Activated CD8-positive, alpha-beta memory T cell treated with anti-CD3 and anti-CD28 coated beads, Interleukin-2, amount 50 U/mL, for 24 hours (primary cell): ENCODE data around the gene GGNBP2.

ENCODE experiments used
- DNase-seq: peaks from one replicate; pipeline ENCODE4 v3.0.0-alpha.2; 2020; ENCODE audit errors: extremely low read depth

The GGNBP2 gene

DNA sequence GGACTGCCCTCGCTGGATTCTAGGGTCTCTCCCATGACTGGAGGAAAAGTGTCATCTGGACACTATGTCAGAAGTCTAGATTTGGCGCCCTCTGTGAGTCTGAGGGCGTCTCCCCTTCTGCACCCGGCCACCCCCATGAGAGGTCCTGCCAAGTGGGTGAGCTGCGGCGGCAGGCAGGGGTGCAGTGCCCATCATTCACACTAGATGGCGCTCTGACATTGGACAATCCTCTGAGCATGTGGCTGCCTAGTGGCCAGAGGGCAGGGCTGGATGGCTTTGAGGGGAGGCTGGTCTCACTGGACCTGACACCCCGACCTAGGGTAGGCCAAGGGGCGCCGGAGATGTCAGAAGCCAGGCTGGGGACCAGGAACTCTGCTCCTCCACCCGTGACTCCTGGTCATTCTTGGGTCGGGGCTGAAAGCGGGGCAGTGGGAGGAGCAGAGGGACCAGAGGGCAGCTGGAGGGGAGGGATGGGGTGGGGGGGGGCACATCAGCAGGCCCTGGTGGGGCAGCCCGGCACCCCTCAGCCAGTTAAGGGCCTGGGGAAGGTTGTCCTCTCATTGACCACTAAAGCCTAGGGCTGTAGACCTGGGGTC, 84.6 kb downstream of the GGNBP2 start:
- DNase-seq, result peak; percentile 54

DNA sequence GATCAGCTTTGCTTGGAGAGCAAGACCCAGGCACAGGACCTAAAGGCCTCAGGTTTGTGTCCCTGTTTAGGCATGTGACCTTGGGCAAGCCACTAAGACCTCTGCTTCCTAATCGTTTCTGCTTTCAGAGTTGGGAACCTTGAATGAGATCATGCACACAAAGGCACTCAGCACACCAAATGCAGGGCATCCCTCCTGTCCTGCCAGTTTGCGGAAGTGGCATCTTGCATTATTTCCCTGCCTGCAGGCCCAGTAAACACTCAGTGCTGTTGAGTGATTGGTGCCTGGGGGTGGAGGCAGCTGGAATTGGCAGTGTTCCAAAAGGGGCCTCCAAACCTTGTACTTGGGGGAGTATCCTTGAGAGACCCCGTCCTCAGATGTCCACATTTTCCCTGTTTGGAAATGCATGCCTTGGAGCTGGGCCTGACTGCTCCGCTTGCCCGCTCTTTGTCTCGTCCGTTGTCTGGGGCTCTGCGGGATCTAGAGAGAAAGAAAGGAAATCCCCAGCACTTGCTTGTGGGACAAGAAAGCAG, 85.3 kb downstream of the GGNBP2 start:
- DNase-seq, result no peak

DNA sequence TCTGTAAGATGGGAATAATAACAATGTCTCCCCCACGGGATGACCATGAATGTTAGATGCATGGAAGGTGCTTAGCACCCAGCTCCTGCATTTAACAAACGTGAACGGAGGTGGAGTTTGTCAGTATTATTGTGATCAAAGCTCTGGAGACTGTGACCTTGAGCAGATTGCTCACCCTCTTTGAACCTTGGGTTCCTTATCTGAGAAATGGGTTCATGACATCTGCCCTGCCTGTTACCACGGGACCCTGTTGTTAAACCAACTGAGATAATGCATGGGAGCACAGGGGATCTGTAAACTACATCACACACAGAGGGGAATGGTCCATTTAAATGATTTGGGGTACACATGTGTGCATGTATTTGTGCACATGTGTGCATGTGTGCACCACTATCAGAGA, 86.3 kb downstream of the GGNBP2 start:
- no peak for DNase-seq

DNA sequence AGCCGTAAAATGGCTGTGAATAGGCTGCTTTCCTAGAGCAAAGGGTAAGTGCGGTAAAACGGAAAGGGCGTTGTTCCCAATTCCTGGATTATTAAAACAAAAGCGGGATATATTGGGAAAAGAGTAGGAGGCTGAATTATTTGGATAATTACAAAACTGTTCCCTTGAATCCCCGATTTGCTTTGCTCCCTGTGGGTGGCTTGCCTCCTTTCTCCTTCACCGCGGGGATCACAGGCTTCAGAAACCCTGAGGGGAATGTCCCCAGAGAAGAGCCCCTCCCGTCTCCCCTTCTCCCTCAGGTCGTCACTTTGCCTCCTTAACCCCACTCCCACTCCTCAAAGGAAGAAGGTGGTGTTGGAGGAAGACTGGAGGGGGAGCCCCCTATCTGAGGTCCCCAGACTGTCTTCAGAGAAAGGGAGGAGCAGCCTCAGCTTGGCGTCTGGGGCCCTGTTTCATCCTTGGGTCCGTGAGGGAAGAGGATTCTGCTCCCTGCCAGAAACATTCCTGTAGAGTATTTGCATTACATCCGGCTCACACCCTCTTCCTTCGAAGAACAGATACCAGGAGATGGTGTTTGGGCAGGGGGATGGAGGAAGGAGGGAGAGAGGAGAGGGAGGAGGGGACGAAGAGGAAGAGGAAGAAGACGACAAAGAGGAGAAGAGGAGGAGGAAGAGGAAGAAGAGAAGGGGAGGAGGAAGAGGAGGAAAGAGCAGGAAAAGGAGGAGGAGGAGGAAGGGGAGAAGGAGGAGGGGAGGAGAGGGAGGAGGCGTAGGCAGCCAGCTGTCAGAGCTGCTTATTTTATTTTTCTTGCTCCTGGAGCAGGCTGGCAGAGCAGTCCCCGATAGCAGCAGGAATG, 88.4 kb downstream of the GGNBP2 start:
- DNase-seq, result no peak
